Measurements from ENCODE around the gene LRBA. TPM values are rescaled to one million over a fixed set of nuclear protein-coding genes. Genes with fewer than 3 reads are reported as not detected.

The LRBA gene
- total RNA-seq, 1 donor from 2014 or later = 26.4 TPM

GRCh38 chr4:150679765-150680343 is 335.2 kb downstream of the LRBA start:
- peaks cover 23% of the 10 kb centered on the region for H3K4me1 Mint-ChIP-seq (ENCODE audit: low read depth, unreplicated experiment)
- peak overlapping the region; percentile 22 for H3K4me3 Mint-ChIP-seq (ENCODE audit: unreplicated experiment)
- no peaks in the 10 kb centered on the region for H3K27me3 Mint-ChIP-seq (ENCODE audit: unreplicated experiment)
- peaks cover 5% of the 10 kb centered on the region for H3K9me3 Mint-ChIP-seq (ENCODE audit: unreplicated experiment)
- H3K36me3 Mint-ChIP-seq (ENCODE audit: unreplicated experiment) = no peaks in the 10 kb centered on the region
- peak overlapping the region; percentile 82 for H3K27ac Mint-ChIP-seq (ENCODE audit: unreplicated experiment)
- TF ChIP-seq, protein P1, sequence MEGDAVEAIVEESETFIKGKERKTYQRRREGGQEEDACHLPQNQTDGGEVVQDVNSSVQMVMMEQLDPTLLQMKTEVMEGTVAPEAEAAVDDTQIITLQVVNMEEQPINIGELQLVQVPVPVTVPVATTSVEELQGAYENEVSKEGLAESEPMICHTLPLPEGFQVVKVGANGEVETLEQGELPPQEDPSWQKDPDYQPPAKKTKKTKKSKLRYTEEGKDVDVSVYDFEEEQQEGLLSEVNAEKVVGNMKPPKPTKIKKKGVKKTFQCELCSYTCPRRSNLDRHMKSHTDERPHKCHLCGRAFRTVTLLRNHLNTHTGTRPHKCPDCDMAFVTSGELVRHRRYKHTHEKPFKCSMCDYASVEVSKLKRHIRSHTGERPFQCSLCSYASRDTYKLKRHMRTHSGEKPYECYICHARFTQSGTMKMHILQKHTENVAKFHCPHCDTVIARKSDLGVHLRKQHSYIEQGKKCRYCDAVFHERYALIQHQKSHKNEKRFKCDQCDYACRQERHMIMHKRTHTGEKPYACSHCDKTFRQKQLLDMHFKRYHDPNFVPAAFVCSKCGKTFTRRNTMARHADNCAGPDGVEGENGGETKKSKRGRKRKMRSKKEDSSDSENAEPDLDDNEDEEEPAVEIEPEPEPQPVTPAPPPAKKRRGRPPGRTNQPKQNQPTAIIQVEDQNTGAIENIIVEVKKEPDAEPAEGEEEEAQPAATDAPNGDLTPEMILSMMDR (IDR thresholded peaks at IDR 0.05; ENCODE audit: partially characterized antibody, unreplicated experiment) = no peak
- no peak for DNase-seq

DNA sequence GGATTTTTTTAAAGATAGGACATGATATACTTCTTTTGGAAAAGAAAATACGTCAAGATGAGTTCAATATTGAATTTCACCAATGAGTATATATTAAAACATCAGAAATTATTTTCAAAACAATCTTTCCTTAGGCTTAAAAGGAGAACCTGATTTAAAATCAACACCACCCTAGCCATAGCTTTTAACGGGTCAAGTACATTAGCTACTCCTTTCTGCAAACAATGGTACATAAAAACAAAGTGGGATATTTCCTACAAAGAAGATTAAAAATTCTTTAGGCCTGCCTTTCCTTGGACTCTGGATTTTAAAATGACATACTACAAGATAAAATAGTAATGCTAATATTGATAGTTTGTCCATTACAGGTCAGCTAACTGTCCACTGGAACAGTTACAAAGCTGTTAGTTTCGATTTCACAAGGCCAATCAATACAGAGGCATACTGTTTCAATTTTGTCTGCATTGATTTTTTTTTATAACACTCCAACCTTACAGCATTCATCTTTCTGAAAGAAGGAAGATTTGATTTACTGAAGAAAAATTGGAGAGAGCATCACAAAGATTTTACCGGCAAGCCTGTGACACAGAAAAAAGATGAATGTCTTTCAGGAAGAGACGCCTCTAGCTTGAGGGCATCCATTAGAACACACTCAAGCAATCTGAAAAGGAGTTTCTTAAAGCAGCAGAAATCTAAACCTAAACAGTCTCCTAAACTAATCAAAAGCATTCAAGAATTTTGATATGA is 335.9 kb downstream of the LRBA start:
- H3K27ac Mint-ChIP-seq (ENCODE audit: unreplicated experiment) = peak overlapping the region; percentile 75
- no peak for DNase-seq
- peaks cover 23% of the 10 kb centered on the region for H3K4me1 Mint-ChIP-seq (ENCODE audit: low read depth, unreplicated experiment)
- H3K36me3 Mint-ChIP-seq (ENCODE audit: unreplicated experiment) = no peaks in the 10 kb centered on the region
- TF ChIP-seq, protein P1 (IDR thresholded peaks at IDR 0.05; ENCODE audit: partially characterized antibody, unreplicated experiment) = no peak
- peaks cover 5% of the 10 kb centered on the region for H3K9me3 Mint-ChIP-seq (ENCODE audit: unreplicated experiment)
- H3K27me3 Mint-ChIP-seq (ENCODE audit: unreplicated experiment) = no peaks in the 10 kb centered on the region
- H3K4me3 Mint-ChIP-seq (ENCODE audit: unreplicated experiment) = peak overlapping the region; percentile 70

DNA sequence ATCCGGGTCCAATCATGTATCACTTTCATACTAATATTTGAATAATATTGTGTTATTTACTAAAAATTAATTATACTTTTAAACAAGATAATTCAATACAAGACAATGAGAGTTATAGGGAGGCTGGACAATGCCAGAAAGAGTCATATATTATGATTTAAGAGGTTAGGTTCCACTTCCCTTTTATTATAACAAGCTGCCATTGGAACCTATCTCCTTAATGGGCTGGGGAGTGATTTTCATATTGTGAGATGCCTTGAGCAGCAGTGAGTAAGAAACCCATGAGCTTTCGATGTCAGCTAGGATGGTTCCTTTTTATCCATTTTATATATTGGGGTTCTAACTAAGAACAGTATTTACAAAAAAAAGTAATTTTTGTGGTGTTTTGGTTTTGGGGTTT is 341.3 kb downstream of the LRBA start:
- no peak overlapping the region for H3K27ac Mint-ChIP-seq (ENCODE audit: unreplicated experiment)
- H3K27me3 Mint-ChIP-seq (ENCODE audit: unreplicated experiment) = no peaks in the 10 kb centered on the region
- TF ChIP-seq, protein P1 (IDR thresholded peaks at IDR 0.05; ENCODE audit: partially characterized antibody, unreplicated experiment) = no peak
- no peak for DNase-seq
- H3K9me3 Mint-ChIP-seq (ENCODE audit: unreplicated experiment) = no peaks in the 10 kb centered on the region
- H3K4me3 Mint-ChIP-seq (ENCODE audit: unreplicated experiment) = no peak overlapping the region
- H3K4me1 Mint-ChIP-seq (ENCODE audit: low read depth, unreplicated experiment) = peaks cover 4% of the 10 kb centered on the region
- H3K36me3 Mint-ChIP-seq (ENCODE audit: unreplicated experiment) = no peaks in the 10 kb centered on the region

DNA sequence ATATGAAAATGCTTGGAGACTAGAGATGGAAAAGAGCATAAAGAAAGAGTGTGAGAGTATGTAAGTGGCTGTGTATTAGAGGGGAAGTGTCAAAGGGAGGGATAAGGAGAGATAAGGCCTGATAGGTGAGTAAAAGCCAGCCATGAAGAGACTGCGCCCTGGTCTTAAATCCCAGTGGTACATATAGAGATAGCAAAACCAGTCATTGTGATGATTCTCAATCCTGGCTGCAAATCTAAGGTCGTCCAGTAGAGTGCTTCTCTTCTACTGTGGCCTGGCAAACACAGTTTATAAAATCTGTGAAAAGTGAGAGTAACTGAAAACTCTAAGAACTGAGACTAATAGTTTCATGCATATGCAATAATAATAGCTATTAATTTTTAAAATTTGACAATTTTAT is 346.3 kb downstream of the LRBA start:
- H3K27me3 Mint-ChIP-seq (ENCODE audit: unreplicated experiment) = no peaks in the 10 kb centered on the region
- TF ChIP-seq, protein P1 (IDR thresholded peaks at IDR 0.05; ENCODE audit: partially characterized antibody, unreplicated experiment) = no peak
- no peaks in the 10 kb centered on the region for H3K36me3 Mint-ChIP-seq (ENCODE audit: unreplicated experiment)
- no peak for DNase-seq
- no peak overlapping the region for H3K4me3 Mint-ChIP-seq (ENCODE audit: unreplicated experiment)
- no peaks in the 10 kb centered on the region for H3K9me3 Mint-ChIP-seq (ENCODE audit: unreplicated experiment)
- no peak overlapping the region for H3K27ac Mint-ChIP-seq (ENCODE audit: unreplicated experiment)
- no peaks in the 10 kb centered on the region for H3K4me1 Mint-ChIP-seq (ENCODE audit: low read depth, unreplicated experiment)

GRCh38 chr4:150664935-150665334 is 350.1 kb downstream of the LRBA start:
- no peaks in the 10 kb centered on the region for H3K9me3 Mint-ChIP-seq (ENCODE audit: unreplicated experiment)
- H3K27ac Mint-ChIP-seq (ENCODE audit: unreplicated experiment) = no peak overlapping the region
- no peaks in the 10 kb centered on the region for H3K36me3 Mint-ChIP-seq (ENCODE audit: unreplicated experiment)
- no peaks in the 10 kb centered on the region for H3K27me3 Mint-ChIP-seq (ENCODE audit: unreplicated experiment)
- DNase-seq = no peak
- TF ChIP-seq, protein P1 (IDR thresholded peaks at IDR 0.05; ENCODE audit: partially characterized antibody, unreplicated experiment) = no peak
- H3K4me1 Mint-ChIP-seq (ENCODE audit: low read depth, unreplicated experiment) = no peaks in the 10 kb centered on the region
- H3K4me3 Mint-ChIP-seq (ENCODE audit: unreplicated experiment) = no peak overlapping the region

Measured in glutamatergic neuron (in vitro differentiated cells).